ENCODE results near the gene GNG11. TPM values are rescaled to one million over a fixed set of nuclear protein-coding genes. Genes with fewer than 3 reads are reported as not detected.

Gene GNG11
- total and polyA plus RNA-seq, 2 donors (not counting 3 experiments of a cell fraction or from before 2014, with no cell fraction given), result 92.3 to 208 TPM

- Histone ChIP-seq H3K36me3 (ENCODE audit: control insufficient read depth in 2 of 2, extremely low read depth in 1 of 2, insufficient read depth in 2 of 2, low read length in 2 of 2) (no peaks in the 10 kb centered on the region), H2AFZ (ENCODE audit: low read depth, low read length) (no peak overlapping the region), H3K4me1 (ENCODE audit: control insufficient read depth, extremely low read depth, insufficient read depth, low read length) (no peaks in the 10 kb centered on the region), H3K9ac (replicated peaks; ENCODE audit: extremely low read depth, insufficient read depth, low read length) (no peak overlapping the region), H3K27me3 (ENCODE audit: control insufficient read depth in 2 of 2, insufficient read depth in 2 of 2, low read length in 2 of 2) (no peaks in the 10 kb centered on the region), H3K27ac (ENCODE audit: insufficient read depth, low read depth, low read length) (no peak overlapping the region), H4K20me1 (replicated peaks; ENCODE audit: control insufficient read depth, extremely low read depth, insufficient read depth, low read length) (no peaks in the 10 kb centered on the region), H3K9me3 (replicated peaks; ENCODE audit: control insufficient read depth, insufficient read depth, low read length) (no peaks in the 10 kb centered on the region), H3K79me2 (ENCODE audit: control insufficient read depth, insufficient read depth, low read length) (no peaks in the 10 kb centered on the region), H3K4me3 (replicated peaks in 1 of 3; ENCODE audit: insufficient read depth in 1 of 3, low read depth in 1 of 3, low read length in 3 of 3) (no peak overlapping the region), H3K4me2 (ENCODE audit: insufficient read depth, low read length) (no peak overlapping the region), H3K9me1 (replicated peaks; ENCODE audit: control insufficient read depth, extremely low read depth, insufficient read depth, low read length) (no peaks in the 10 kb centered on the region)
- no TSS peak for BruUV-seq (replicated peaks)
- intact Hi-C loops (cut with micrococcal nuclease), result no loop called here
- dilution Hi-C loops (cut with MboI; ENCODE audit: extremely low pct_ligation_motif_present, low sequenced_read_pairs), result no loop called here
- ChIA-PET CTCF (interaction anchor here (0.9 kb wide), 1 partner anchor 55 kb away, joined by 3 read pairs; no protein-coding TSS in a partner anchor), POLR2A (no interaction called here)
- TF ChIP-seq CTCF (IDR thresholded peaks at IDR 0.05; ENCODE audit: extremely low read depth in 1 of 2, insufficient read depth in 1 of 2, low read depth in 1 of 2, low read length in 2 of 2), result no peak
- TF ChIP-seq MAX (IDR thresholded peaks at IDR 0.05; ENCODE audit: insufficient read depth, insufficient read length), result no peak
- no peak for TF ChIP-seq JUN (IDR thresholded peaks at IDR 0.05; ENCODE audit: borderline replicate concordance, insufficient read depth, insufficient read length, low read depth)
- no peak for TF ChIP-seq GATA2 (IDR thresholded peaks at IDR 0.05; ENCODE audit: insufficient read depth, insufficient read length, low read depth, low read length)
- TF ChIP-seq MYC (IDR thresholded peaks at IDR 0.05; ENCODE audit: low read depth, low read length), result no peak
- TF ChIP-seq FOS (IDR thresholded peaks at IDR 0.05; ENCODE audit: borderline replicate concordance, insufficient read depth, low read length), result no peak
- TF ChIP-seq POLR2A (IDR thresholded peaks at IDR 0.05; ENCODE audit: low read depth, low read length), result no peak
- no peak for TF ChIP-seq POLR2AphosphoS5 (IDR thresholded peaks at IDR 0.05; ENCODE audit: insufficient read depth, low read depth, low read length)
- TF ChIP-seq EZH2 (IDR thresholded peaks at IDR 0.05; ENCODE audit: borderline replicate concordance, low read depth, low read length, severe bottlenecking), result no peak
- DNase-seq (ENCODE audit: low read depth, low spot score) (no peak), FAIRE-seq (no peak)
Observed at GRCh38 chr7:93973134-93973533, 51.6 kb downstream of the GNG11 start.
